ENCODE measurements around the gene RCAN1.

GRCh38 chr21:34639250-34639649, 24.3 kb upstream of the RCAN1 start:
- TF ChIP-seq CTCF (IDR thresholded peaks at IDR 0.05; ENCODE audit: low read depth, low read length) (no peak), EZH2phosphoT487 (IDR thresholded peaks at IDR 0.05; ENCODE audit: low read depth) (no peak)

All from OCI-LY3 (cell line).